CD14-positive monocyte (primary cell): ENCODE measurements around the gene OR5AK2. TPM values are rescaled to one million over a fixed set of nuclear protein-coding genes. Genes with fewer than 3 reads are reported as not detected.

ENCODE experiments used
- DNase-seq, 3 donors: peaks; one replicate each; pipeline ENCODE4 v3.0.0-alpha.2; 2011 to 2022
- H2AFZ ChIP-seq: 2 replicates; pipeline ENCODE4 v1.6.0; 2012; ENCODE audit warnings: mild to moderate bottlenecking, low read depth, low read length, inconsistent platforms; ENCODE audit not compliant: insufficient read depth, poor library complexity, severe bottlenecking
- H3K27ac ChIP-seq, 2 donors: 1 replicate in 1 of 2; 2 replicates in 1 of 2; pipeline ENCODE4 v1.5.1; 2012 to 2013; ENCODE audit warnings: low read length in 2 of 2, control low read depth in 1 of 2, inconsistent platforms in 1 of 2, low read depth in 1 of 2, mild to moderate bottlenecking in 1 of 2
- H3K27me3 ChIP-seq, 2 donors: one replicate each; pipeline versions ENCODE4 v1.6.0 to v1.6.1; 2011 to 2013; ENCODE audit warnings: low read length in 2 of 2; ENCODE audit not compliant: control insufficient read depth in 2 of 2, insufficient read depth in 2 of 2
- H3K36me3 ChIP-seq, 2 donors: replicated peaks in 1 of 2; 1 replicate in 1 of 2; 2 replicates in 1 of 2; pipeline versions ENCODE4 v1.5.1 to v1.6.1; 2012 to 2013; ENCODE audit warnings: low read length in 2 of 2, control low read depth in 1 of 2, inconsistent platforms in 1 of 2, mild to moderate bottlenecking in 1 of 2; ENCODE audit not compliant: insufficient read depth in 2 of 2, control insufficient read depth in 1 of 2
- H3K4me1 ChIP-seq, 2 donors: 1 replicate in 1 of 2; 2 replicates in 1 of 2; pipeline versions ENCODE4 v1.5.1 to v1.6.1; 2012 to 2013; ENCODE audit warnings: low read length in 2 of 2, control low read depth in 1 of 2, inconsistent platforms in 1 of 2, mild to moderate bottlenecking in 1 of 2, moderate library complexity in 1 of 2; ENCODE audit not compliant: insufficient read depth in 2 of 2, control insufficient read depth in 1 of 2
- H3K4me2 ChIP-seq: replicated peaks from 2 replicates; pipeline ENCODE3; 2012; ENCODE audit warnings: low read length, moderate library complexity, mild to moderate bottlenecking; ENCODE audit not compliant: poor library complexity, severe bottlenecking; ENCODE audit errors: extremely low read depth
- H3K4me3 ChIP-seq, 3 experiments: fragments of 200-600 bp in 1 of 3; sonication (generic) in 1 of 3; replicated peaks in 1 of 3; 1 replicate in 2 of 3; 2 replicates in 1 of 3; pipeline ENCODE4 v1.5.1; 2011 to 2013; ENCODE audit warnings: low read length in 3 of 3, mild to moderate bottlenecking in 3 of 3, control low read depth in 2 of 3, low read depth in 2 of 3, inconsistent platforms in 1 of 3, moderate library complexity in 1 of 3
- H3K79me2 ChIP-seq: 2 replicates; pipeline ENCODE4 v1.6.0; 2012; ENCODE audit warnings: mild to moderate bottlenecking, control low read depth, inconsistent platforms, low read length, moderate library complexity; ENCODE audit not compliant: insufficient read depth
- H3K9ac ChIP-seq: 2 replicates; pipeline ENCODE4 v1.6.0; 2017; ENCODE audit warnings: low read length, mild to moderate bottlenecking; ENCODE audit not compliant: insufficient read depth, poor library complexity, severe bottlenecking
- H3K9me3 ChIP-seq, 2 donors: replicated peaks in 1 of 2; 1 replicate in 1 of 2; 2 replicates in 1 of 2; pipeline versions ENCODE4 v1.5.1 to v1.6.1; 2012 to 2013; ENCODE audit warnings: low read length in 2 of 2, control low read depth in 1 of 2; ENCODE audit not compliant: control insufficient read depth in 1 of 2, insufficient read depth in 1 of 2
- H4K20me1 ChIP-seq: 2 replicates; pipeline ENCODE4 v1.6.0; 2012; ENCODE audit warnings: mild to moderate bottlenecking, low read length, control low read depth, moderate library complexity; ENCODE audit not compliant: insufficient read depth
- H3K27ac Mint-ChIP-seq, 7 donors: one replicate each; pipeline ENCODE4 v1.8.0; 2020; ENCODE audit warnings: mild to moderate bottlenecking in 7 of 7, mixed read lengths in 7 of 7, moderate library complexity in 6 of 7, inconsistent platforms in 2 of 7
- H3K27me3 Mint-ChIP-seq, 3 donors: one replicate each; pipeline ENCODE4 v1.8.0; 2021 to 2022; ENCODE audit warnings: low read depth in 3 of 3, mild to moderate bottlenecking in 3 of 3, mixed read lengths in 3 of 3, moderate library complexity in 3 of 3, inconsistent platforms in 1 of 3
- H3K36me3 Mint-ChIP-seq, 2 donors: one replicate each; pipeline ENCODE4 v1.8.0; 2020; ENCODE audit warnings: mixed read lengths in 2 of 2, inconsistent platforms in 1 of 2, mild to moderate bottlenecking in 1 of 2
- H3K4me1 Mint-ChIP-seq: one replicate; pipeline ENCODE4 v1.8.0; 2020; ENCODE audit warnings: mild to moderate bottlenecking, mixed read lengths
- H3K4me3 Mint-ChIP-seq, 2 donors: one replicate each; pipeline ENCODE4 v1.8.0; 2020; ENCODE audit warnings: mild to moderate bottlenecking in 2 of 2, mixed read lengths in 2 of 2, moderate library complexity in 1 of 2
- H3K9me3 Mint-ChIP-seq, 7 donors: one replicate each; pipeline ENCODE4 v1.8.0; 2020 to 2022; ENCODE audit warnings: mixed read lengths in 7 of 7, mild to moderate bottlenecking in 6 of 7, moderate library complexity in 6 of 7, inconsistent platforms in 2 of 7
- CTCF ChIP-seq: fragments of 200-600 bp; IDR thresholded peaks from one replicate; pipeline ENCODE4 v1.8.0; 2022; ENCODE audit warnings: antibody characterized with exemption, mild to moderate bottlenecking
- whole genome bisulfite sequencing: methylation state at CpG from one replicate; pipeline ENCODE4 v1.1.5; 2013; ENCODE audit warnings: missing lambda C conversion rate; ENCODE audit not compliant: insufficient coverage; 5-methylcytosine and 5-hydroxymethylcytosine counted together
- intact Hi-C, 2 donors: fragments of 100-400 bp; cut with micrococcal nuclease; formaldehyde crosslinking; loops; one replicate each; pipeline versions ENCODE4 v1.15.0 to v1.15.1; 2023
- polyA plus RNA-seq, 3 donors: library from polyadenylated mRNA; depleted of rRNA in 1 of 3; unstranded in 2 of 3; stranded (reverse) in 1 of 3; fragments of 300-500 nt in 2 of 3; fragments of >200 nt in 1 of 3; fragmentation: Illumina TruSeq in 2 of 3; gene quantifications; 1 replicate in 2 of 3; 2 replicates in 1 of 3; pipeline ENCODE4 v1.2.3, GENCODE V29; 2012 to 2021

OR5AK2 gene
- polyA plus RNA-seq, 3 donors, result not detected

GRCh38 chr11:56961609-56962008 is 27.1 kb upstream of the OR5AK2 start:
- H3K9me3 Mint-ChIP-seq, result peaks cover 2 to 11% (median 4%) of the 10 kb centered on the region in 7 donors
- Histone ChIP-seq H3K4me1 (no peaks in the 10 kb centered on the region), H3K79me2 (no peaks in the 10 kb centered on the region), H3K36me3 (no peaks in the 10 kb centered on the region), H3K9me3 (peaks cover 0 to 2% of the 10 kb centered on the region in 2 donors), H3K4me2 (no peak overlapping the region), H3K4me3 (no peak overlapping the region), H4K20me1 (no peaks in the 10 kb centered on the region), H3K9ac (no peak overlapping the region), H2AFZ (no peak overlapping the region), H3K27ac (no peak overlapping the region), H3K27me3 (no peaks in the 10 kb centered on the region)
- no peak for TF ChIP-seq CTCF
- no peaks in the 10 kb centered on the region for H3K36me3 Mint-ChIP-seq
- no peak overlapping the region for H3K4me3 Mint-ChIP-seq
- no peaks in the 10 kb centered on the region for H3K4me1 Mint-ChIP-seq
- H3K27me3 Mint-ChIP-seq, result no peaks in the 10 kb centered on the region
- H3K27ac Mint-ChIP-seq, result no peak overlapping the region
- DNase-seq, result no peak
- intact Hi-C loops, result no loop called here

- H3K4me2 ChIP-seq, result no peak overlapping the region
- H3K79me2 ChIP-seq, result no peaks in the 10 kb centered on the region
- H3K9me3 ChIP-seq, result peaks cover 10 to 12% of the 10 kb centered on the region in 2 donors
- peaks cover 4 to 18% (median 9%) of the 10 kb centered on the region in 7 donors for H3K9me3 Mint-ChIP-seq
- no peaks in the 10 kb centered on the region for H3K36me3 Mint-ChIP-seq
- H4K20me1 ChIP-seq, result no peaks in the 10 kb centered on the region
- H3K27ac Mint-ChIP-seq, result no peak overlapping the region
- no peak overlapping the region for H2AFZ ChIP-seq
- no peak overlapping the region for H3K4me3 ChIP-seq
- WGBS, result no CpG with 5 or more reads among the region's 1 CpG
- no peak overlapping the region for H3K4me3 Mint-ChIP-seq
- no peaks in the 10 kb centered on the region for H3K4me1 ChIP-seq
- H3K4me1 Mint-ChIP-seq, result no peaks in the 10 kb centered on the region
- no peak for DNase-seq
- intact Hi-C loops, result no loop called here
- H3K27me3 ChIP-seq, result no peaks in the 10 kb centered on the region
- H3K27me3 Mint-ChIP-seq, result no peaks in the 10 kb centered on the region
- H3K36me3 ChIP-seq, result no peaks in the 10 kb centered on the region
- TF ChIP-seq CTCF, result no peak
- no peak overlapping the region for H3K9ac ChIP-seq
- H3K27ac ChIP-seq, result no peak overlapping the region
Measured at GRCh38 chr11:56967726-56968125, 21.0 kb upstream of the OR5AK2 start.
